ENCODE measurements around the gene ABLIM2.

ABLIM2 gene

DNA sequence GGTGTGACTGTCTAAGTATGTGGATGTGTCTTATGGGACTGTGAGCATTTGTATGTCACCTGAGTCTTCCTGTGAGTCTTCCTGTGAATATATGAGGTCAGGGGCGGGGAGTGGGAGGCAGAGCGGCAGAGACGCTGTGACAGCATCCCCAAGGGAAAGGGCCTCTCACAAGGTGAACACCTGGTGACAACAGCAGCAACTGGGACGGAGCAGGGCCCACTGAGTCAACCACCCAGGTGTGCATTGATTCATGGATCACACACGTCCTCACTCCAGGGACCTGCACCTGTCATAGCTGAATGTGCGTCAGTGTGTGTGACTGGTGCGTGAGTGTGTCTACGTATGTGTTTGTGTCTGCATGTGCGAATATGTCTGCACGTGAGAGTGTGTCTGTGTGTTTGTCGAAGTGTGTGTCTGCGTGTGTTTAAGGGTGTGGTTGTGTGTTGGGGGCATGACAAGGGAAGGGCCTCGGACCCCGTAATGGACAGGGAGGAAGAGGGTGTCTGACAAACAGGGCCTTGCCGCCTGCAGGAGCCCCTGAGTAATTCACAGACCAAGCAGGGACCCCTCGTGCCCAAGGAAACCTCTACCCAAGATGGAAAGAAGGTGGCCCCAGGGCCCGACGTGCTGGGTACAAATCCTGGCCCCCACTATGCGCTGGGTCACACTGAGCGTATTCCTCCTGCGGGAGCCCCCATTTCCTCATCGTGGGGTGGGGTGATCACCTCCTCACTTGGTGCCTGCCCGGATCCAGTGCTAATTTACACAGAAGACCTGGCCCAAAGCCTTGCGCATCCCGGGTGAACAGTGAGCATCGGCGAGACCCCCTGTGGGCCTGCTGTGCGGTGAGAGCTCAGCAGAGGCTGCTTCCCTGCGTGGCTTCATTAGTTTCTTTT, 76.7 kb downstream of the ABLIM2 start:
- no peak for DNase-seq

DNA sequence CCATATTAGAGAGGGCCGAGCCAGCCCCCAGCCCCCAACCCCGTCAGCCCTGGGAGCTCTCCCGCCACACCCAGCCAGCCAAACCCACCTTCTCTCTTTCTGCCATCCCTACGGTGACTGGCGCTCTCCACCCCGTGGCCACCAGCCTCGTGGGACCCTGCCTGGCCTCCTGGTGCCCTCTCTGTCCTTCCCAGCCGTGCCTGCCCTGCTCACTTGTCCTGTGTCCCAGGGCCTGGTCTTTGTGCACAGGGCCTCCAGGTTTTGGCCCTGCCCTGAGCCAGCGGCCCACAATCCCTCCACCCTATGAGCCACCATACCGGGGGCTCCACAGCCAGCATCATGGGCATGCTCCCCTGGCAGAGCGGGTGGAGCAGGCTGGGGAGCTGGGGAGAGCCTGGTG, 77.4 kb downstream of the ABLIM2 start:
- no peak for DNase-seq

DNA sequence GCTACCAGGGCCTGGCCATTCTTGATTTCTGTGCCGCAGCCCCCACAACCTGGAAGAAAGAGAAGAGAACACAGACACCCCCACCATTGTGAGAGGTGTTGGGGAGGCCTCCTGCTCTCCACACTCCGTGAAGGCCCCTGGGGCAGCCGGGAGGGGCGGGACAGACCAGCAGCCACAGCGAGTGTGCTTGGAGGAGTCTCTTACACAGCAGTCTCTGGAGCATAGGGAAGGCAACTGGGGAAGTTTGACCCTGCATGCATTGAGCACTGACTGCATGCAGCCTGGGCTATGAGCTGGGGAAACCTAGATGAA, 77.9 kb downstream of the ABLIM2 start:
- no peak for DNase-seq

DNA sequence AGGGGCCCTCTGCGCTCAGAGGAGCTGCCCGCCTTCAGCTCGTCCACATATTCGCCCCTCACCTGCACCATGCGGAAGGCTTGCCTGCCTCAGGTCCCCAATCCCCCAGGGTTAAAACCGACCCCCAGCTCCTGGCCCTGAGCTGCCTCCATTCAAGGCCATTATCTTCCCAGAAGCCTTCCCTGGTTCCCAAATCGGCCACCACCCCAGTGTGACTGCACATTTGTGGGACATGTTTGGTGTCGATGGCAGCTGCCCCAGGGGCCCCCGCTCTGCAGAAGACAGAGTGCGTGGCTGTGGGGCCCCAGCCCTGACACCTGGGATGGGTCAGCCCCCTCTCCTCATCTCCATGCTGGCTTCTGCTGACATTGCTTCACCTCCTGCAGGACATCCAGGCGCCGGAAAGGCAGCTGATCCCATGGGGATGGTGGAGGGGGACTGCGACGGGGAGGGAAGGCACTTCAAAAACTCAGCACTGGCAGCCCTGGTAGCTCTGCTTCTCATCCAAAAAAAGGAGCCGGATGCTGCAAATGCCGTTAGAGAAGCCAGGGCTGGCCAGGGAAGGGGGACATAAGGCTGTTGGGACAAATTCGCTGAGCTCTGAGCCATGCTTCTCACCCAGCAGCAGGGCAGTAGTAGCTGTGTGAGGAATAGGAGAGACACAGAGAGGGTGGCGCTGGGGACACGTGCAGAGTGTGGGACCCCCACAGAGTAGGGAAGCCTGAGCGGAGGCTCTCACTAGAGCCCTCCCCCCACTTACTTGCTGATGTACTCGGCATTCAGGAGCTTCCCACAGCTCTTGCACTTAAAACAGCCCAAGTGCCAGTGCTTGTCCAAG, 78.5 kb downstream of the ABLIM2 start:
- no peak for DNase-seq

DNA sequence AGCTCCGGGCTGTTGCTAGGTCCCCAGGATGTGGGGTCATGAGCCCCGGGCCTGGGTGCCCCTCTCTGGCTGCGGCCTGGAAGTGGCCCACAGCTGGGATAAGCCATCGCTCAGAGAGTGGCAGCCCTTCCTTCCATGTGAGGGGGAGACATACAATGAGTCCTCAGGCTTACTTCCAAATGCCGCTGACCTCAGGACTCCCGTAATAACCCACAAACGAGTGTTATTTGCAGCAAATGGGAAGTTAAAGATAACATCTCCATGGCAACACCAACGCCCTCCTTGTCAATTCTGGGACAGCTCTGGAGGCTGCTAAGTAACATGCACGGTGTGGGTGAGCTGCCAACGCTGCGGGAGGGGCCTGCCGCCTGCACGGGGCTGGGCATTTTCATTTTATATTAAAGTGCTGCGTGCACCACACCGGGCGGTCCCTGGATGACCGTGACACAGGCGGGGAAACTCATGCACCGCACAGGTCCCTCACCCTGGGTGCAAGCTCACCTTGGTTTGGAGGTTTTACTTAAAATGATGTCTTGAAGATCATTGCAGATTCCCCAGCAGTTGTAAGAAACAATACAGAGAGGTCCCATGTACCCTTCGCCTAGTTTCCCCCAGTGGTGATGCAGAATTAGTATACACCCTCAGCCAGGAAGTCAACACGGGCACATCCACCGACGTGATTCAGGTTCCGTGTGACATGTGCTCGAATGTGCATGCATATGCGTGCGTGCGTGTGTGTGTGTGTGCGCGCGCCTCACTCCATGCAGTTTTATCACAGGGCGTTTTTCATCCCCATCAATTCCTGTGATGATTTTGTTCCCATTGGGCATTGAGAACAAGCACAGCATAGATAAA, 79.4 kb downstream of the ABLIM2 start:
- DNase-seq: no peak

DNA sequence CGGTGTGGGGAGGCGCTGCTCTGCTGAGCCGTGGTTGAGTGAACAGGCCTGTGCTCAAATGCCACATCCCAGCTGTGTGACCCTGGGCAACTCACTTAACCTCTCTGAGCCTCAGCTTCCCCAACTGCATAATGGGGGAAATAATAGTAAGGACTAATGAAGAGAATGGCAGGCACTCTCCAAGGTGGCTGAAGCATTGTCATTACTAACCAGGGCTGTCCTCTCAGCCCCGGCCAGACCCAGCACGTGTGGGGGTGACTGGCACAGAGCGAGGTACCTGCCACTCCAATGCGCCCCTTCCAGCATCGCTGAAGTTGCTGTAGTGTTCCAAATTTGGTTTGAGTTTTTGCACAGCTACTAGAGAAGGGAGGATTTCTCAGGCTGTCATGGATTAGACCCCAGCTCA, 80.0 kb downstream of the ABLIM2 start:
- DNase-seq: no peak

DNA sequence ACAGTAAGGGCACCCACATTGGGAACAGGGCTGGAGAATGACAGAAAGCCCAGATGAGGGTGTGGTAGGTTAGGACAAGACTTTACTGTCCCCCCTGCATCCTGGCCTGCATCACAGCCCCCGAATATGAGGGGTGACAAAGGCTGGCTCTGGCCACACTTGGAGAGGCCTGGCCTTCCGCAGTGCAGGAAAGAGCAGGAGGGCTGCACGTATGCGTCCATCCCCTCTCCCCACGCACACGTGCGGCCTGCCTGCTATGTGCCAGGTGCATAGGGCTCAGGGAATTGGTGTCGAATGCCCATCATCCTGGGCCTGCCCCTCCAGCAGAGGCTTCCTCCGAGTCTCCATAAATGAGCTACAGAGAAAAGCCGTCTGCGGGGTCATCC, 80.5 kb downstream of the ABLIM2 start:
- no peak for DNase-seq

DNA sequence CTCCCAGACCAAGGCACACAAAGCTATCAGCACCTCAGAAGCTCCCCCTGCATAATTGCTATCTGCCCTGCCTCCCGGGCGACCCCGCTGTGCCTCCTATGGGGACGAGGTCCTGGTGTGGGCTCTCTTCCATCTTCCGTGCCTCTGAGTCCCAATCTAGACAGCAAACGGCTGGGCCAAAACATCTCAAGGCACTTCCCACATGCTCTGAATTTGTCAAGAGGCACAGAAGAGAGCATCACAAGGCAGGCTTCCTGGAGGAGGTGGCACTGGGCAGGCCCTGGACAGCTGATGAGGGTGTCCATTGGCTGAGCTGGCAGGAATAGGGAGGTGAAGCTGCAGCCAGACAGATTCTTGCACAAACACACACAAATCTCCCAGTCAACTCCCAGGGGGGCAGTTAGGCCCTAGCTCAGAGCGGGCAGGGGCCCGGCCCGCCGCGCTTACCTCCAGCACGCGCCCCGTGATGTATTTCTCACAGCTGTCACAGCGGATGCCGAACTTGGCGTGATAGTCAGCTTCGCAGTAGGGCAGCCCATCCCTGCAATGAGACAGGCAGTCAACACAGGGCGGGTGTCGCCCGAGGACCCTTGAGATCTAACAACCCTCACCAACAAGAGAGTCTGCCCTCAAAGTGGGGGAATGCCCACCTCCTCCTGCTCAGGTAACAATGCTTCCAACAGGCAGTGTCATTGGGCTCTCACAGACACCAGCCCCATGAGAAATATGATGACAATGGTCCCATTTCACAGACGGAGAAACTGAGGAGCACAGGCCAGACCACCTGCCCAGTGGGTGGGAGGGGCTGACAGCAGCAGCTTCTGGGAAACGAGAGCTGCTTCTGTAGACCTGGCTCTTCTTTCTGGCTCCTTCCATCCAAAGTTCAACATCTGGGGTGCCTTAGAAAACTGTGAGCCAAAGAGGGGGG, 81.2 kb downstream of the ABLIM2 start:
- DNase-seq: no peak

DNA sequence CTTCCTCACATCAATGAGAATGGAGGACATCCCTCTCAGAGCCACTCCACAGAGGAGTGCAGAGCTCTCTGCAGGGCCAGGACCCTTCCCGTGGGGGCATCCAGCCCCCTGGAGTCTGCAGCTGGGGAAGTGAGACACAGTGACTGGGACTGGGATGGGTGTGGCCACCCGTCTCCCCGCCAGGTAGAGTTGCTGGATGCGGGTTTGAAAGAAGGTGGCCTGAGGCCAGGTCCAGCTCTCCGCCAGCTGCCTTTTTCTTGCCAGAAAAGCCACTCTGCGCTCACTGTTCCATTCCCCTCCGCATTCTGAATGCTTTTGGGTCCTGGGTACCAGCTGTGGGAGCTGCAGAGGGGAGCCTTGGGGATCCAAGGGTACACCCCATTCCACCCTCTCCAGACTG, 82.6 kb downstream of the ABLIM2 start:
- no peak for DNase-seq

DNA sequence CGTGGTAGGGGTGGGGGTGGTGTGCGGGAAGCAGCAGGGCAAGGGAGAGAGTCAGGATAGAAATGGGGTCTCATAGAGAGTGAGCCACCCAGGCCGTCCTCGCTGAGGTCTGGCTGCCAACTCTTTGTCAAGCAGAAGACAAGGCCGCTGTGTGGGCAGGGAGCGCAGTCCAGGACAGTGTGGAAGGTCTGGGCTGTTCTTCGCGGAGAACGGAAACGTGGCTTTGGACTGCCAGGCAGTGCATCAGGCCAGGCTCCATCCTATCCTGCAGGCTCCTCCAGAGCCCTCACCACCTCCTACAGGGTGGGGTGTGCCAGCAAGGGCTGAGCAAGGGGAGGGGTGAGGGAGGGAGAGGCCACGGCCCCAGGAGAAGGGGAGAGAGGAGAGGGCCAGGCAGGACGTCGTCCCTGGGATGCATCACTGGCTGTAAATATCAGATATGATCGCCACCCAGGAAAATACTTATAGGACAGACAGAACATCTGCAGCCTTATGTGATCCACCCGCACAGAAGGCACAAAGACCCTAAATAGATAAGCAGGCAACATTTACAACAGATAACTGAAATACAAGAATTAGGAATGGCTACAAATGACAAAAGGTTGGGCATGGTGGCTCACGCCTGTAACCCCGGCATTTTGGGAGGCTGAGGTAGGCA, 85.3 kb downstream of the ABLIM2 start:
- DNase-seq: no peak

DNA sequence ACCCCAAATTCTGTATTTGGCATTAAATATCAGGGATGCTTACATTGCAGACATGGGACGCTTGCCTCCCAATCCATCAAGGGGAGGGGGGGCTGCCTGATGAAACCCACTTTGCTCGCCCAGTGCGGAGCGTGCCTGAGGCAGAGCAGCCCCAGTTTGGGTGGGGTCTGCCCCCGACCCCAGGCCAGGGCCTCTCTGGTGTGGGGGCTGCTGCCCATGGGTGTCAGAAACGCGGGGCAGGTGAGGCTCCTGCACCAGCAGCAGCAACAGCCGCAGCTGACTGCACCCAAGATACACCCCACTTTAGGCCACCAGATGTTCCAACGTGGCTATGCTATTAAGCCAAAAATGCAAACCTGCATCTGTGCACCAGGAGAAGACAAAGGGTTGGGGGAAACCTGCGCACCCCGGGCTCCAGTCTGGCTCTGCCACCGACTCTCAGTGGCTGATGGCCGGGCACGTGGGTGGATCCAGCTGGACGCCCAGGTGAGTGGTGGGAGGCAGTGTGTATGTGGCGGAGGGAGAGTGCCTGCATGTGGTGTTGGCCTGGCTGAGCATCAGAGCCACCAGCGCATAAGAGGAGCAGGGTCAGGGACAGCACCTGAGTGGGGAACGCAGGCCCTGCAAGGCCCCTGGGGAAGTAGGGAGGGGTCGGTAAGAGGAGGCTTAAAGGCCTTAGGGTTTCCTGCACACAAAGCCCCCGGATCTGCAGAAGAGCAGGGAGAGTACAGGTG, 86.2 kb downstream of the ABLIM2 start:
- DNase-seq: no peak

DNA sequence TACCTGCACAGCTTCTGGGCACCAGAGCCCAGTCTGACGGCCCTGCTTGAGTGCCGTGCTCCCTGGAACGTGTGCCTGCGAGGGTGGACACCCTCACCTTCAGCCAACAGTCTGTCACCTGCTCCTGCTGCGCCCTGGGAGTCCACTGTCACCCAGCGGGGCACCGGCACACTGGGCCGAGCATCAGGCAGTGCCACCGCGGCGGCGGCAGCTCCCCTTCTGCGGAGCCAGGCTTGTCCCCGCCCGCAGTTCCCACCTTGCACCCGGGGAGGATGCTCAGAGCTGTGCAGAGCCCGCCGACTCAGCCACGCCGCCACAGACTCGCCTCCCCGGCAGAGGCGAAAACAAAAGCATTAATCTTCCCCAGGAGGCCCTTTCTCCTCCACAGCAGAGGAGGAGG, 86.8 kb downstream of the ABLIM2 start:
- DNase-seq: no peak

DNA sequence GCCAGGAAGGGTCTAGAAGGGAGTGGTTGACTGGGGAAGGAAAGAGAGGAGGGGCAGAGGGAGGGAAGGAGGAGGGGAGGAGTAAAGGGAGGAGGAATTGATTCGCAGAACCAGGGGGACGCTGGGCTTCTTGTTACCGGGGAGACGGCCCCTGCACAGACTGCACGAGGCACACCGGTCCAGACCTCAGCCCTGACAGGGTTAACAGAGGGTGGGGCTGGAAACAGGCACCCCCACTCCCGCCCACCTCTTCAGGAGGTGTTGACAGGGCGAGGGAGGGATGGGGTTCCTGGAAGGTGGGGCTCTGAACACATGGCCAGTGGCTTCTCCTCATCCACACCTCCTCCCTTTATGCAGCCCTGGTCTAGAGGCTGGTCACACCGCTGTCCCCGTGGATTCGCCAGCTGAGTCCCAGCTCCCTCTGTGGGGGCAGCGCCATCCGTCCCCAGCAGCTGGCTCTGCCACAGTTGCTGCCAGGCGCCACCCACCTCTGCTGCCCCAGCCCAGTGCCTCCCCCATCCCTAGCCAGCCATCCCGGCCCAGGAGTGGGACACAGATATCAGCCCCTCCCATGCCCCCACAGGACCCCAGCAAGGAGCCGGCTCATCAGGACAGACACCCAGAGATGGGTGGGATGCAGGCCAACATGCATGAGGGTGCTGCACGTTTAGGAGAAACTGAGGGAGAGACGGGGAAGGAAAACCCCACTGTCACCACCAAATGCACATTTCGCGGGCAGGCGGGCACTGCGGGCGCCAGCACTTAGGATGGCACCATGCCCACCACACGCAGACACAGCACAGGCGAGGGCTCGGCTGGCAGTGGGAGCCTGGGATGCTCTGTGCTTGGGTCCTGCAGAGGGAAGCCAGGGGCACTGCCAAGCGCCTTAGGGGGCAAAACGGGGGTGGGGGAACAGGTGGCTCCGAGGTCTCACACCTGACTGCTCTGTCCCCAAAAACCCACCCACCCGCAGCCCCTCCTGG, 87.6 kb downstream of the ABLIM2 start:
- DNase-seq: no peak

DNA sequence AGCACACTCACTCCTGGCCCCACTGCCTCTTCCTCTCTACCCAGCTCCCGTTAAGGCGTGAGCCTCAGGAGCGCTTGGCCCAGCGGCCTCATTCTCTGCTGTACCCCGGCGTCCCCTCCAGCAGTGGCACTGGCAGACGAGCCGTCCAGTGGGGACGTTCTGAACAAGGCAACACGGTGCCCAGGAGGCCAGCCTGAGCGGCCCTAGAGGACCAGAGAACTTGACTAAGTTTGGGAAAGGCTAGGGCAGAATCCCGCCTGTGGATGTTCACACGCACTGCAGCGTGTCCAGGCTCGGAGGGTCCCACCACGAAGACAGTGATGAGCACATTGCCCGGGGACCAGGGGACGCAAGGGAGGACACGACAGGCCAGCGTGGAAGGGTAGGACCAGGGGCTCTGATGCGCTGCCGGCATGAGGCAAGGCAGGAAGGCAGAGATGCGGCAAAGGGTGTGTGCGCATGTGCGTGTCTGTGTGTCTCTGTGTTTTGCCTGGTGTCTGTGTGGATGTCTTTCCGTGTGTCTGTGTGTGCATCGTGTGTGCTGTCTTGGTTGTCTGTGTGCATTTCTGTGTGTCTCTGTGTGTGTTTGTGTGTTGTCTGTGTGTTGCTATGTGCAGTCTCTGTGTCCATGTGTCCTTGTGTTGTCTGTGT, 89.4 kb downstream of the ABLIM2 start:
- no peak for DNase-seq

DNA sequence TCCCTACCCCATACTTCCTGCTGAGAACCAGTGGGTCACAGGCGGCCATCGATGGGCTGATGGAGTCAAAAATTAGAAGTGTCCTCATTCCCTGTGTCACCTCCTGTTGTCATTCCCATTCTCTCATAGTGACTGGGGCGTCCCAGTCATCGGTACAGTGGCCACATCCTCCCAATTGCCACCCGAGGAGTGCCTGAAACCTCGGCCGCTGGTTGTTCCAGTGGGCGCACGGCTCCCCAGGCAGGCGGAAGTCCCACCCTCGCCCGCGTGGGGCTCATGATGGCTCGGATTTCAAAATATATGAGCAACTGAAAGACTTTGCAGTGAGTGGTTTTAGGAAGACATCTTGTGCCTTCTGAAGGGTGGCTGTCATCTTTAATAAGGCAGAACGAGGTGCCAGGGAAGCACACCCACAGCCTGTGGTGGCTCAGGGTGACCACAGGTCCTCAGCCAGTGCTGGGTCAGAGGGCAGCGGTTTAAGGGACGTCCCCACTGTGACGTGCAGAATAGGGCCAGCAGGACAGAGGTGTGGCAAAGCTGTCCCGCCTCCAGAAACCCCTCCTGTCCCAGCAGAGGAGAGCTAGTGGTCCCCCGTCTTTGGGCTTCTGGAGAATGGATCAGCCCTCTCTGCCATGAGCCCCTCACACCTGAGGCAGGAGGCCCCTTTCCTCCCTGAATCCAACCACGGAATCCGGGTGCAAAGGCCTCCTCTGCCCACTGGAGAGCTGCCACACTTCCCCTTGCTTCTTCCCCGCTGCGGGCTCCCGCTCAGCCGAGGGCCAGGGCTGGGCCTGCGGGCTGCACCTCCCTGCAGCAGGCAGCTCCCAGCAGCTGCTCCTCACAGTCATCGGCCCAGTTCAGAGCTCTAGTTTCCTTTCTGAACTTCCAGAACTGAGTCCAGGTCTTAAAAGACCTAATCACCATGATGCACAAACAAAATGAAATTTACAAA, 90.4 kb downstream of the ABLIM2 start:
- no peak for DNase-seq

DNA sequence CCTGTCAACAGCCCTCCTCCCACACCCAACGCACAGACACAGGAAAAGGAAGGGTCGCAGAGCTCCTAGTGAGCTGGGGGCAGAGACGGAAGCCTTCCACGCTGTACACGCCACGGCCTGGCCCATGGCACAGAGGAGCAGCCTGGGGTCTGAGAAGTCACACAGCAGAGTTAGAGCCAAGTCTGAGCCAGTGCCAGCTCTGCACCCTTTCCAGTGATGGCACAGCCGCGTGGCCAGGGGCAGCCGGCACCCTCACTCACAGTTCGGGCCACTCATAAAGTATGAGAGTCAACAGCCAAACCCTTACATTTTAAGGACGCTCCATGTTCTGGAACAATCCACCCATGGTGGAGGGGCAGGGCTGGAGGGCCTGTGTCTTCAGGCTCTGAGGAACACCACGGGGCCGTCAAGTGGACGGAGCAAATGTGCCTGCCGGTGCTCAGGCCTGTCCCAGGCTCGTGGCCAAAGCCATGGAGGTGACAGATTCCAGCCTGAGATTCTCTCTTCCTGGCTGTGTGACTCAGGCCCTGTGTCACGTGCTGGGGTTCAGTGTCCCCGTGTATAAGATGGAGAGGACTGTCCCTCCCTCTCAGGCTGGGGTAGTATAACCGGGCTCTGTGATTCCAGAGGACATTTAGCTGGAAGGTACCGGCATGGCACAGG, 91.2 kb downstream of the ABLIM2 start:
- no peak for DNase-seq

DNA sequence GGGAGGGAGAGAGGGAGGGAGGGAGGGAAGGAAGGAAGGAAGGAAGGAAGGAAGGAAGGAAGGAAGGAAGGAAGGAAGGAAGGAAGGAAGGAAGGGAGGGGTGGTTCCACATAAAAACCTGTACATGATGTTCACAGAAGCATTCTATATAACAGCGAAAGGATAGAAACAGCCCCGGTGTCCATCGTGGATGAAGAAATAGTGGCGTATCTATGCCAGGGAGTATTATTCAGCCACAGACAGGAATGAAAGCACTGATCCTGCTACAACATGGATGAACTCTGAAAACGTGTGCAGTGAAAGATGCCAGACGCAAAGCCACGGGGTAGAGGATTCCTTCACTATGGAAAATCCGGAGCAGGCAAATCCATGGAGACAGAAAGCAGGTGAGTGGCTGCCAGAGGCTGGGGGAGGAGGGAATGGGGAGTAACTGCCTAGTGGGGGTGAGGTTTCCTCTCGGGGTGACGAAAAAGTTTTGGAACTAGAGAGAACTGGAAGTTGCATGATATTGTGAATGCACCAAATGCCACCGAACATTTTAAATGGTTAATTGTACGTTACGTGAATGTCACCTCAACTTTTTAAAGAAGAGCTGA, 92.2 kb downstream of the ABLIM2 start:
- DNase-seq: no peak
